ENCODE measurements around the gene TWF1. TPM values are rescaled to one million over a fixed set of nuclear protein-coding genes. Genes with fewer than 3 reads are reported as not detected.

Gene TWF1
- total and polyA plus RNA-seq, 9 of the 15 experiments (the other 6 are each of a cell fraction or from before 2014, with no cell fraction given), result 10.3 to 29.4 (median 23.4) TPM

DNA sequence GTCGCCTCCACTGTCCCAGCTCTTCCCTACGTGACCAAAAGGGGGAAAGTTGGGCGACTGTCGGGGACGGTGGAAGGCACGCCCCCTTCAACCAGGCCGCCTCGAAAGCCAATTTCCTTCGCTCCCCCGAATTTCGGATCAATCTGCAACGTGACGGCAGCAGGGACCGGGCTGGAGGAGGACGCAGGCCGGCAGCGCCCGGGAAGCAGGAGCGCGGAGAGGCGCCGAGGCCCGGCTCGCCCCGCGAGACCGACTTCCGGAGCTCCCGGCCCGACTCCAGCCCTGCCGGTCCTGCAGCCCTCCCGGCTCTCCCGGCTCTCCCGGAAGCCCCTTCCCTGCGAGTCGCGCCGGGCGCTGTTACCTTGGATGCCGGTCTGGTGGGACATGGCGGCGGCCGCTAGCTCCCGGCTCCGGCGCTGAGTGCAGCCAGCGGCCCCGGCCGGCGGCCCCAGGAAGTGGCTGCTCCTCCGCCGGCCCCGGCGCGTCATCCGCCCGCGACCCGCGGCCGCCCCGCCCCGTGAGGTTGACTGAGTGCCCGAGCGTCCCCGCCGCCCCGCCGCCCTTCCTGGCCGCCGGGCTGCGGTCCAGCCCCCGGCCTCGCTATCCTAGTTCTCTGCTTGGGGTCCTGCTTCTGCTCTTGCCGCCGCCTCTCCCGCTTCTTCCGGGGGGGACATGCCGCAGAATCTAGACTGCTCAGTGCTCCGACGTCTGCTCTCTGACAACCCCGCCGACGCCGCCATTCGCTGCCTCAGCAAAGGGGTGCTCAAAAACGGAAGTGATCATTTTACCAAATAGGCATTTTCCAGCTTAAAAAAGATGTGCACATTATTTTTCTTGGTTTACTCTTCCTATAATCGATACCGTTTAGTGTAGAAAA lies at the start of gene TWF1 (continued):
- TF ChIP-seq ADNP (tag; IDR thresholded peaks at IDR 0.05) (no peak), NCOA2 (IDR thresholded peaks at IDR 0.05; ENCODE audit: partially characterized antibody in 2 of 2) (no peak), SNIP1 (IDR thresholded peaks at IDR 0.05; ENCODE audit: low read depth) (no peak), NKRF (IDR thresholded peaks at IDR 0.05; ENCODE audit: borderline replicate concordance) (peak; percentile 57), ZKSCAN8 (CRISPR knock-in tag; IDR thresholded peaks at IDR 0.05) (no peak), TEAD4 (IDR thresholded peaks at IDR 0.05; ENCODE audit: low read length) (no peak), TEAD4 (CRISPR knock-in tag; IDR thresholded peaks at IDR 0.05; ENCODE audit: borderline replicate concordance) (no peak), PML (IDR thresholded peaks at IDR 0.05; ENCODE audit: low read length) (peak; percentile 82; the same call in 1 of the 2 replicates), ELF1 (tag; IDR thresholded peaks at IDR 0.05) (peak; percentile 94), EP400 (IDR thresholded peaks at IDR 0.05) (peak; percentile 79), BCLAF1 (IDR thresholded peaks at IDR 0.05; ENCODE audit: borderline replicate concordance in 1 of 2, control insufficient read depth in 1 of 2, low read depth in 2 of 2, low read length in 1 of 2) (no peak), ZNF175 (CRISPR knock-in tag; IDR thresholded peaks at IDR 0.05; ENCODE audit: low read depth) (no peak), ZNF384 (IDR thresholded peaks at IDR 0.05; ENCODE audit: low read depth, low read length) (no peak), HDAC8 (tag; IDR thresholded peaks at IDR 0.05) (no peak), SOX6 (IDR thresholded peaks at IDR 0.05) (0 out of 2 replicates have a peak, but pooled peaks have one; percentile 22), ARID1B (IDR thresholded peaks at IDR 0.05) (no peak), ZNF212 (CRISPR knock-in tag; IDR thresholded peaks at IDR 0.05) (no peak)
- TF ChIP-seq, protein P1, sequence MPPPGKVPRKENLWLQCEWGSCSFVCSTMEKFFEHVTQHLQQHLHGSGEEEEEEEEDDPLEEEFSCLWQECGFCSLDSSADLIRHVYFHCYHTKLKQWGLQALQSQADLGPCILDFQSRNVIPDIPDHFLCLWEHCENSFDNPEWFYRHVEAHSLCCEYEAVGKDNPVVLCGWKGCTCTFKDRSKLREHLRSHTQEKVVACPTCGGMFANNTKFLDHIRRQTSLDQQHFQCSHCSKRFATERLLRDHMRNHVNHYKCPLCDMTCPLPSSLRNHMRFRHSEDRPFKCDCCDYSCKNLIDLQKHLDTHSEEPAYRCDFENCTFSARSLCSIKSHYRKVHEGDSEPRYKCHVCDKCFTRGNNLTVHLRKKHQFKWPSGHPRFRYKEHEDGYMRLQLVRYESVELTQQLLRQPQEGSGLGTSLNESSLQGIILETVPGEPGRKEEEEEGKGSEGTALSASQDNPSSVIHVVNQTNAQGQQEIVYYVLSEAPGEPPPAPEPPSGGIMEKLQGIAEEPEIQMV (tag; conservative IDR thresholded peaks at IDR 0.05; ENCODE audit: low read depth), result no peak
